Muscle of arm (tissue), 12 donors: Measurements from ENCODE around the gene GAS2. TPM values are rescaled to one million over a fixed set of nuclear protein-coding genes. Genes with fewer than 3 reads are reported as not detected.

ENCODE experiments used
- DNase-seq: peaks from one replicate; pipeline ENCODE4 v3.0.0-alpha.2; 2013
- polyA plus RNA-seq, 12 donors: library from polyadenylated mRNA; unstranded; fragments of 120-200 nt; gene quantifications; one replicate each; pipeline ENCODE4 v1.2.1, GENCODE V29; 2013; ENCODE audit not compliant: insufficient read length in 12 of 12

Gene GAS2
- polyA plus RNA-seq, 12 donors, result 9.3 to 34.4 (median 17.9) TPM; not detected in 1

DNA sequence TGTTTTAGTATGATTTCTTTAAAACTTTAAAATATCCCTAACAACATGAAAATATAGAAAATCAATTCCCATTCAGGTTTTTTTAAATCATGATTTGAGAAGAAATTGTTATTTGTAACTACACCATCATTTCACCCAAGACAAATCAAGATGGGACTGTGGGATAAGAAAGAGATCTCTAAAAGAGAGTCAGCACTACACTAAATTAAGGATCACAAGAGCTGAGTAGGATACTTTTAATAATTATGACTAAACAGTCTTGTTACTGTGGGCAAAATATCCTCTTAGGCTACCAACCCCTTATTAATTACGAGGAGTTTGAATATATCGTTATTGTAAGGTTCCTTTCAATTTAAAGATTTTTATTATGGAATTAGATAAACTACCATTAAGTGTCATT lies 3.0 kb downstream of the GAS2 start:
- DNase-seq, result no peak

DNA sequence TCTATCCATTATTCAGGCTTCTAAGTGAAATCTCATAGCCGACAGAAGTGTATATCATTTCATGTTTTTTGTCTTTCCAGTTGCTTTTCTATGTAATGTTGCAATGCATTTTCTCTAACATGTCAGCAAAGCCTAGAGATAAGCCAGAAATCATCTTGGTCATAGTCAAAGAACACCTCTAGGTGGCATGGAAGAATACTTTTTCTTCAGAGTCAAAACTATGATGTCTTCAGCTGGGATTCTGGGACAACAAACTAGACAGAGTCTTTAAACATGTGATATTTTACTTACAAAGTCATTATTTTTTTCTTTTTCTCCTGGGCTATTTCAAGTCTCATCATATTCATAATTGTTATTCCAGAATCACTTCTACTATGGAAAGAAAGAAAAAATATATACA lies 4.4 kb downstream of the GAS2 start:
- DNase-seq, result no peak

GRCh38 chr11:22671751-22672150 lies 5.3 kb downstream of the GAS2 start:
- DNase-seq, result no peak

DNA sequence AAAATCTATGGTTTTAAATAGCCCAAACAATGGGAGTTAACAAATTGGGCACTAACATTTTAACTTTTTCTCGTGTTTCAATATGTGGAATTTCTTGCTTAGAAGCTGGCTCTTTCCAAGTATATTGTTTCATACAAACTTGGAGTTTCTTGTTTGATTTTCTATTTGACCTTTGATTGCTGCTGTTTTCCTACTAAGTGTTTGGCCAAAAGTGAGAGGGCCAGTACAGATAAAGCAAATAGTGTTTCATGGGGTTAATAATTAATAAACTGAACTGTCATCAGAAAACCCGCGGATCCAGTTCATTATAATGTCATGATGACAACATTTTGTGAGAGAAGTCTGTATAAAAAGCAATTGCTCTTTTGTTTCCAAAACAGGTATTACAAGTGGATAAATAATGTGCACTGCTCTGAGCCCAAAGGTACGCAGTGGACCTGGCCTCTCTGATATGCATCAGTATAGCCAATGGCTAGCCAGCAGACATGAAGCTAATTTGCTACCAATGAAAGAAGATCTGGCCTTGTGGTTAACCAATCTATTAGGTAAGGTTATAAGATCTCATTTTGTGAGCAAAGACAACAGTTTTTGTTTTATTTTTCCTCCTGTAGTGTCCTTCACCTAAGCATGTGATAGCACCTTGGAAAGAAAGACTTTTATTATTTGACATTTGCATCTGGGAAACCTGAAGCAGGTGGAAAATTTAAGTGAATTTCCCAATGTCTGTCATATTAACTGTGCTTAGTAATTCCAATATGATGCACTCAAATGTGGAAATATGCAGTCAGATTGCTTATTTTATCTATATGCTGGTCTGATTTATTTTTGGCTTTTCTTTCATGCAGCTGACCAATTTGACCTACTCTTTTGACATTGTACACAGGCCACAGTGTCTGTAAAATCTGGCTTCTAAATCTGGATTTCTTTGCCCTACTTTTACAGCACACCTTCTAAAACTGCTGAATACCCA lies 8.3 kb downstream of the GAS2 start:
- no peak for DNase-seq

DNA sequence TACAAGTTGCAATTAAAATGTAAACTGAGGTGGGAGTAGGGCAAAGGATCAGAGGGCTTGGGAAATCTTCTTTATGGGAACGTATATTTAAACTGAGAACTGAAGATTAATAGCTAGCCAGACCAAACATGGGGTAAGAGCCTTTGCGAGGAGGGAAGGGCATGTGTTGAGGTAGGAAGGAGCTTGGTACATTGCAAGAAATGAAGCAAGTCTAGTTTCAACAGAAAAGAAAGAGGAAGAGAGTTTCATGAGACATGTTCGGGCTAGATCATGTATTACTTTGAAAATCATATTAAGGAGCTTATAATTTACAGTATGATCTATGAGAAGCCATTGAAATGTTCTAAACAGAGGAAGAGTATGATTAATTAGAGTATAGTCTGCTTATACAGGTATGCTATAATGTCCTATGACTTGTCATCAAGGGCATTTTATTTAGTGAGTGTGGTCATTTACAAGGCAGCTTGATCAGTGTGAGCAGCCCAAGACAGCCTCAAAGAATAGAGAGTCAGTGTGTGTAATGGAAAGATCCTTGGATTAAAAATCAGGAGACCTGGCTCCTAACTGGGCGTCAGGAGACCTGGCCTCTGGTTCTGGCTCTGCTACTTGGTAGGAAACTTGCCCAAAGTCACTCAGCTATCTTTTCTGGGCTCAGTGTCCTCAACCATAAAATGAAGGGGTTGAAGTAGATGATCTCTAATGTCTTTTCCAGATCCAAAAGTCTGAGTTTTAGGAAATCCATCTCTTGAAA lies 10.9 kb downstream of the GAS2 start:
- DNase-seq, result peak; percentile 59

DNA sequence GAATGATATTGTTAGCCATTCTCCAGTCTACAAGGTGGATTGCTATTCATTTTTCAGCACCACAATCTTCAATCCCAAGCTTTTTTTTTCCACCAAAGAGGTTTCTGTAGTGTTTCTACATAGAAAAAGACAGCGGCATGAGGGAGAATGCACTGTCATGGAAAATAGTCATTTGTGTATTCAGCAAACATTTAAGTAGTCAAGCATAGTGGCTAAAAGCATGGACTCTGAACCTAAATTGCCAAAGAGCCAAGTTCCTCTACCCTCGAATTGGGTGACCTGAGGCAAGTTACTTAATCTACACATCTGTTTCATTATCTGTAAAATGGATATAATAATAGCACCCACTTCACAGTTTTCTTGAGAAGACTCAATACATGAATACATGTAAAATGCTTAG lies 14.2 kb downstream of the GAS2 start:
- DNase-seq, result no peak

- no peak for DNase-seq
Observed at GRCh38 chr11:22681281-22681812, 14.9 kb downstream of the GAS2 start.

DNA sequence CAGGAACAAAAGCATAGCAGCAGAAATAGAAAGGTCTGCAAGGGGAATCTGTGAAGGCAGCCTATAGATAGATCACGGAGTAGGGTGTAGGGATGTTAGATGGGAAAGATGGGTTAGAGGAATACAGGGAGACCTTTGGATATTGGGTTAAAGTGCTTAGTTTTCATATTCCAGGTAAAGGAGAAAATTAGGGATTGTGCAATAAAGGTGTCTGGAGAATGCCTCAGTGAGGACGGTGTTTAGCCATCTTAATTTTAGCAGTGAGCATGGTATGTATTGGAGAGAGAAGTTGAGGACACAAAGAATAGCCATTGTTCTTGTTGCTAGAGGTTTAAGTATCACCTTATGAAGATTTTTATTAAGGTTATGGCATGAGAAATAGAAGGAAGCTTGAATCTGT lies 17.7 kb downstream of the GAS2 start:
- DNase-seq, result no peak

DNA sequence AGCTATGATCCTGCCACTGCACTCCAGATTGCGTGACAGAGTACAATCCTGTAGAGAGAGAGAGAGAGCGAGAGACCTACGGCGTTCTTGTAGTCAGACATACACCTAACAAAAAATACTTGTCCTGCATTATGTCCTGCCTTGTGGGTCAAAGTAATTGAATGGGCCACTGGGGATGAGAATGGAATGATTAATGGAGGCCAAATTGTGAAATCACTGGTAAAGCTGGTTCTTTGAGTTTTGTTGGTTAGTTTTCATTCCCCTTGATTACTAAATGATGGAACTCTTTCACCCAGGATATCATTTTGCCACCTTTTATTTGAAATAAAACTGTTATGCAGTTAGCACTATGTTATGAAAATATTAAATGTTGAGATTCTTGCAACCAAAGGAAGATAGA lies 18.7 kb downstream of the GAS2 start:
- no peak for DNase-seq

DNA sequence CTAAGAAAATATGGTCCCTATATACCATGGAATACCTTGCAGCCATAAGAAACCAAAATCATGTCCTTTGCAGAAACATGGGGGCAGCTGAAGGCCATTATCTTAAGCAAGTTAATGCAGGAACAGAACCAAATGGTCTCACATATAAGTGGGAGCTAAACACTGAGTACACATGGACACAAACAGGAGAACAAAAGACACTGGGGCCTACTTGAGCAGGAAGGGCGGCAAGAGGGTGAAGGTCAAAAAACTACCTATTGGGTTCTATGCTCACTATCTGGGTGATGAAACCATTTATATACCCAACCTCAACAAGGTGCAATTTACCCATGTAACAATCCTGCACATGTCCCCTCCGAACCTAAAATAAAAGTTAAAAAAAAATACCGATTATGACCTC lies 22.5 kb downstream of the GAS2 start:
- DNase-seq, result no peak

DNA sequence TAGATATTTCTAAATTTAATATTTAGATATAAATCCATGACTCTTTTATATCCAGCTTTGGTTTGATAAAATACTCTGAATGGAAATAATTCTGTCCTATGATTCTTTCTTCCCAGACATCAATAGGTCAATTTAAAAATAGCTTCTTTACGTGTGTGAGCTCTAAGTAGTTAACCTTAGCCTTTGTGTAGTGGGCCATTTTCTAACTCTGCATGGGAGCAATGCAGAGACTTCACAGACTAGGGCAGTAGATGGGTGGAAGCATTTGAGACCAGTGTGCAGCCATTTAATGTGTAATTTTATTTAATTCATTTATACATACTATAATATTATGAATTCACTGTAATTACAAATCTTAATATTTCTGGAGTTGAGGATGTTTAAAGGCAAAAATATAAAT lies 23.8 kb downstream of the GAS2 start:
- DNase-seq, result no peak

- no peak for DNase-seq
Observed at GRCh38 chr11:22690871-22691270, 24.5 kb downstream of the GAS2 start.

DNA sequence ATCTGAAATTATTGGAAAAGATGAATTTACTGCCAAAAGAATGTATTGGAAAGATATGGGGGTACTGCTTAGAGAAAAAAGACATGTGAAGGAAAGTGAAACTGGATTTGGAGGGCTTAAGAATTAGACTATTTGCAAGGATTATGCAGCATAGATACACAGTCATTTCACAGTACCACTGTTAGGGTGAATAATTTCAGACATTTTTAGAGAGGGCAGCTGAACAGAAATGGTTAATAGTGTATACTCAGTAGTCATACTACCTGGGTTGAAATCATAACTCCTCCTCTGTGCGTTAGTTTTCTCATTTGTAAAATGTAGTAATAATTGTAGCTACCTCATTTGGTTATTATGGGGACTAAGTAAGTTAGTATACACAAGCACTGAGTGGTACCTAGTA lies 33.0 kb downstream of the GAS2 start:
- DNase-seq, result no peak

- DNase-seq, result no peak
Observed at GRCh38 chr11:22702031-22702430, 35.6 kb downstream of the GAS2 start.

GRCh38 chr11:22703040-22703439 lies 36.6 kb downstream of the GAS2 start:
- DNase-seq, result peak; percentile 73

GRCh38 chr11:22703591-22703990 lies 37.2 kb downstream of the GAS2 start:
- peak; percentile 25 for DNase-seq

GRCh38 chr11:22707119-22707899 lies 40.9 kb downstream of the GAS2 start:
- DNase-seq, result no peak

GRCh38 chr11:22711071-22711770 lies 44.8 kb downstream of the GAS2 start:
- peak; percentile 29 for DNase-seq

DNA sequence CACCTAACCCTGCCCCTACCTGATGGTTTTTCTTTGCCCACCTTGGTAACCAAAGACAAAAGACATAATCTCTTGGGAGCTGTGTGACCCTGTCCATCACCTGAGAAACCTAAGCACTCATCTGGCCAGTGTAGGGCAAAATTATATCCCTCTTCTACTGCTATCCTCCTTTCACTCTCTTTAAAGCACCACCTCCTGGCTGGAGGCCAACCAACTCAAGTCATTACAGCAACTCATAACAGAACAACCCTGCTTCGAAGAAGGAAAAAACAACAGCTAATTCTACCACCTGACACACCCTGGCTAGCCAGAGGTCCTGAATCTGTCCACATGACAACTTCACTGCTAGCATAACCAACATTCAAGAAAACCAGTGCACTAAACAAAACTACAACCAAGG lies 45.5 kb downstream of the GAS2 start:
- no peak for DNase-seq

- DNase-seq, result no peak
Observed at GRCh38 chr11:22713336-22713735, 46.9 kb downstream of the GAS2 start.

DNA sequence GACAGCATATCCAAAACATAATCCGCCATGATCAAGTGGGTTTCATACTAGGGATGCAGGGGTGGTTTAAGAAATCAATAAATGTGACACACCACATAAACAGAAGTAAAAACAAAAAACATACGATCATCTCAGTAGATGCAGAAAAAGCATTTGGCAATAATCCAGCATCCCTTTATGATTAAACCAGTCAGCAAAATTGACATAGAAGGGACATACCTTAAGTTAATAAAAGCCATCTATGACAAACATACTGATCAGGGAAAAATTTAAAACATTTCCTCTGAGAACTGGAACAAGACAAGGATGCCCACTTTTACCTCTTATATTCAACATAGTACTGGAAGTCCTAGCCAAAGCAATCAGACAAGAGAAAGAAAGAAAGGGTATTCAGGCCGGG lies 49.6 kb downstream of the GAS2 start:
- no peak for DNase-seq
